Measurements from ENCODE around the gene ARMH4. TPM values are rescaled to one million over a fixed set of nuclear protein-coding genes. Genes with fewer than 3 reads are reported as not detected.
A peak's percentile ranks its signal among the peaks of the same experiment; 100 is the strongest.

ARMH4 gene
- 1.9 TPM in 1 of 2 replicates, not detected in the other for total RNA-seq (2014; rRNA removed; shearing (Covaris generic); ENCODE audit: low replicate concordance)

- Histone ChIP-seq H3K4me3 (peak within 1 kb of the TSS; percentile 45), H3K9me3 (no peaks in the 10 kb centered on the region), H3K27me3 (peaks cover 39% of the 10 kb centered on the region), H3K36me3 (no peaks in the 10 kb centered on the region)
- DNase-seq, result peak; percentile 62
These were observed at the start of gene ARMH4 for GRCh38 chr14:58152014-58152857. ARMH4 (minus strand) TSS chr14:58152213; CDS start chr14:58139358, 12,855 bp downstream.

- no peak for DNase-seq
These were observed 48.8 kb upstream of the ARMH4 start for GRCh38 chr14:58200846-58201245.

GRCh38 chr14:58200480-58200841 is 48.4 kb upstream of the ARMH4 start:
- Histone ChIP-seq H3K9me3 (no peaks in the 10 kb centered on the region), H3K27me3 (no peaks in the 10 kb centered on the region), H3K36me3 (peaks cover 5% of the 10 kb centered on the region), H3K4me3 (peak overlapping the region; percentile 80)
- no peak for DNase-seq

More at GRCh38 chr14:58200846-58201245, 48.8 kb upstream of the ARMH4 start:
- H3K9me3 ChIP-seq, result no peaks in the 10 kb centered on the region
- no peaks in the 10 kb centered on the region for H3K27me3 ChIP-seq
- H3K36me3 ChIP-seq, result peaks cover 5% of the 10 kb centered on the region
- peak overlapping the region; percentile 80 for H3K4me3 ChIP-seq

- H3K36me3 ChIP-seq, result peaks cover 5% of the 10 kb centered on the region
- no peaks in the 10 kb centered on the region for H3K27me3 ChIP-seq
- peak; percentile 75 for DNase-seq
- H3K4me3 ChIP-seq, result peak within 1 kb of the TSS; percentile 80
- no peaks in the 10 kb centered on the region for H3K9me3 ChIP-seq
These were observed 47.9 kb upstream of the ARMH4 start, which contains the start of gene ACTR10 for GRCh38 chr14:58199726-58200479. ACTR10 (plus strand) TSS chr14:58200149; CDS start chr14:58200218, 69 bp downstream.

GRCh38 chr14:58198086-58198485 is 46.1 kb upstream of the ARMH4 start:
- DNase-seq, result no peak

GRCh38 chr14:58196198-58196597 is 44.2 kb upstream of the ARMH4 start:
- H3K36me3 ChIP-seq, result no peaks in the 10 kb centered on the region
- no peaks in the 10 kb centered on the region for H3K9me3 ChIP-seq
- no peaks in the 10 kb centered on the region for H3K27me3 ChIP-seq
- H3K4me3 ChIP-seq, result no peak overlapping the region
- no peak for DNase-seq

More at GRCh38 chr14:58198086-58198485, 46.1 kb upstream of the ARMH4 start:
- Histone ChIP-seq H3K27me3 (no peaks in the 10 kb centered on the region), H3K4me3 (no peak overlapping the region), H3K36me3 (no peaks in the 10 kb centered on the region), H3K9me3 (no peaks in the 10 kb centered on the region)

- H3K36me3 ChIP-seq, result no peaks in the 10 kb centered on the region
- no peaks in the 10 kb centered on the region for H3K9me3 ChIP-seq
- no peaks in the 10 kb centered on the region for H3K27me3 ChIP-seq
- no peak overlapping the region for H3K4me3 ChIP-seq
- no peak for DNase-seq
These were observed 41.5 kb upstream of the ARMH4 start for GRCh38 chr14:58193542-58193941.

- Histone ChIP-seq H3K4me3 (no peak overlapping the region), H3K27me3 (no peaks in the 10 kb centered on the region), H3K36me3 (no peaks in the 10 kb centered on the region), H3K9me3 (no peaks in the 10 kb centered on the region)
- DNase-seq, result no peak
These were observed 40.0 kb upstream of the ARMH4 start for GRCh38 chr14:58191763-58192601.

GRCh38 chr14:58189176-58189575 is 37.2 kb upstream of the ARMH4 start:
- Histone ChIP-seq H3K9me3 (no peaks in the 10 kb centered on the region), H3K36me3 (no peaks in the 10 kb centered on the region), H3K4me3 (no peak overlapping the region), H3K27me3 (no peaks in the 10 kb centered on the region)
- DNase-seq, result no peak

GRCh38 chr14:58177125-58177524 is 25.1 kb upstream of the ARMH4 start:
- no peaks in the 10 kb centered on the region; the same call in 1 of the 2 replicates for H3K27me3 ChIP-seq
- H3K36me3 ChIP-seq, result no peaks in the 10 kb centered on the region
- no peak overlapping the region for H3K4me3 ChIP-seq
- H3K9me3 ChIP-seq, result no peaks in the 10 kb centered on the region
- no peak for DNase-seq

GRCh38 chr14:58171090-58171489 is 19.1 kb upstream of the ARMH4 start:
- H3K27me3 ChIP-seq, result no peaks in the 10 kb centered on the region; the same call in 1 of the 2 replicates
- DNase-seq, result peak; percentile 70
- H3K4me3 ChIP-seq, result no peak overlapping the region
- H3K36me3 ChIP-seq, result no peaks in the 10 kb centered on the region
- no peaks in the 10 kb centered on the region for H3K9me3 ChIP-seq

- Histone ChIP-seq H3K4me3 (no peak overlapping the region), H3K9me3 (no peaks in the 10 kb centered on the region), H3K36me3 (no peaks in the 10 kb centered on the region), H3K27me3 (no peaks in the 10 kb centered on the region)
- no peak for DNase-seq
These were observed 15.9 kb upstream of the ARMH4 start for GRCh38 chr14:58167891-58168290.

GRCh38 chr14:58167057-58167456 is 15.0 kb upstream of the ARMH4 start:
- DNase-seq, result no peak
- H3K4me3 ChIP-seq, result no peak overlapping the region
- no peaks in the 10 kb centered on the region for H3K9me3 ChIP-seq
- H3K36me3 ChIP-seq, result no peaks in the 10 kb centered on the region
- no peaks in the 10 kb centered on the region for H3K27me3 ChIP-seq

GRCh38 chr14:58166005-58166983 is 14.3 kb upstream of the ARMH4 start:
- no peak overlapping the region for H3K4me3 ChIP-seq
- H3K9me3 ChIP-seq, result no peaks in the 10 kb centered on the region
- H3K27me3 ChIP-seq, result no peaks in the 10 kb centered on the region
- peak; percentile 65 for DNase-seq
- H3K36me3 ChIP-seq, result no peaks in the 10 kb centered on the region

GRCh38 chr14:58160561-58160960 is 8.5 kb upstream of the ARMH4 start:
- no peak for DNase-seq
- Histone ChIP-seq H3K27me3 (no peaks in the 10 kb centered on the region), H3K36me3 (no peaks in the 10 kb centered on the region), H3K9me3 (no peaks in the 10 kb centered on the region), H3K4me3 (no peak overlapping the region)
